SK-N-DZ (cell line): ENCODE results near the gene B3GNT8.
A peak's percentile ranks its signal among the peaks of the same experiment; 100 is the strongest.
"Not testable (repeated sequence)": the region's sequence is repeated elsewhere in the genome, so short reads cannot be mapped to it uniquely, and the experiment has no call there.

Source experiments
- DNase-seq: peaks from one replicate; pipeline ENCODE4 v3.0.0-alpha.2; 2015; ENCODE audit warnings: low spot score
- small RNA-seq, 2 experiments: library from RNA; depleted of rRNA; stranded (forward); fragments of <200 nt; gene quantifications; one replicate each; pipeline ENCODE3, GENCODE V24; 2014

Gene B3GNT8

DNA sequence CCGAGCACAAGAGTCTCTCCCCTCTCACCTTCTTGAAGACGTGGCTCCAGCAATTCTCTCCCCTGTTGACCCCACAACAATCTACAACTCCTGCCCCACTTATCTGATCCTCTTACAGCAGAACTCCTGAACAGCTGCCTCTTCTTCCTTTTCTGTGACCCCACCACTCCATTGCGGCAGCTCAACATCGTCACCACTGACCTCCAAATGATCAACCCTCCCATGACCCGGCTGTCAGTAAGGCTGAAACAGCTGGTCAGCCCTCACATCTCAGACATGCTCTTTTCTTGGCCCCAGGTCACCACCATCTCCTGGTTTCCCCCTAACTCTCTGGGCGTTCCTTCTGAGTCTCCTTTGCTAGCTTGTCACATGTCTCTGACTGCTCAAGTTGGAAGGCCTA, 31.8 kb downstream of the B3GNT8 start:
- no peak for DNase-seq

- no peak for DNase-seq
Observed at GRCh38 chr19:41392775-41393174, 34.4 kb downstream of the B3GNT8 start.

GRCh38 chr19:41391618-41392017, 35.6 kb downstream of the B3GNT8 start:
- no peak for DNase-seq

DNA sequence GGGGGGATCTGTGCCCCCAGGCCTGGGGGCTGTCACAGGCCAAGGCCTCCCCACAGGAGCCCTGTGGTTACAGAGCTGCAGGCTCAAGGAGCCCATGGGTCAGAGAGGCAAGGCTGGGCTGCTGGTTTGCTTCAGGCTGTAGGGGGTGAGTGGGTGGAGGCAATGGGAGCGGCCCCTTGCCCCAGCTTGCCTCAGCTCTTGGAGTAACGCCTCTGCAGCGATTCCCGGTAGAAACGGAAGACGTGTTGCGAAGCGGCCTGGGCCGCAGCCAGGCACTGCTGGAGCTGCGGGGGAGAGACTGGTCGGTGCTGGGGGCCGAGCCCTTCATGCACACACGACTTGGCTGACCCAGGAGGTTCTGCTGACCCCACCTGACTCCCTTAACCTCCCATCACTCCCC, 40.7 kb downstream of the B3GNT8 start:
- no peak for DNase-seq

GRCh38 chr19:41384351-41384750, 42.8 kb downstream of the B3GNT8 start:
- DNase-seq, result no peak

GRCh38 chr19:41381536-41381935, 45.6 kb downstream of the B3GNT8 start:
- DNase-seq, result not testable (repeated sequence)

DNA sequence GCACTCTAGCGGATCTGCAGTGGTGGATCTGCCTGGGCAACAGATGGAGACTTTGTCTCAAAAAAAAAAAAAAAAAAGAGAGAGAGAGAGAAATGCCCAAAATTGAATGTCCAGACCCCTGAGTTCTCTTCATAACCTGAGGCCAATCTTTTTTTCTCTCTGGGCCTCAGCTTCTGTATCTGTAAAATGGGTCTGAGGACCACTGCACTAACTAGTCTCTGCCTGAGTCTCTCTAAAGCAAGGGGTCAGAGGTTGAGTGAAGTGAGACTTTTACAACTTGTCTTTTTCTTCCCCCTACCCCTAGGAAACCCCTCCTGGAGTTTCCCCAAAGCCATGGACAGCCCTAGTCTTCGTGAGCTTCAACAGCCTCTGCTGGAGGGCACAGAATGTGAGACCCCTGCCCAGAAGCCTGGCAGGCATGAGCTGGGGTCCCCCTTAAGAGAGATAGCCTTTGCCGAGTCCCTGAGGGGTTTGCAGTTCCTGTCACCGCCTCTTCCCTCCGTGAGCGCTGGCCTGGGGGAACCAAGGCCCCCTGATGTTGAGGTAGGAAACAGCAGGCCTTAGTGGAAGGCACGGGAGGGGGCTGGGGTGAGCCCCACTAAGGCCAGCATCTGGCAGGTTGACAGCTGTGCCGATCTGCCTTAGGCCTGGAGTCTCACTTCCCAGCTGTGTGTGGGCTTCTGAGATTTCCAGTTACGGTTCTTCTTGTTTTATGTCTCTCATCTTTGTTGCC, 49.0 kb downstream of the B3GNT8 start:
- peak; percentile 43 for DNase-seq

- peak; percentile 7 for DNase-seq
Observed at GRCh38 chr19:41376998-41377365, 50.2 kb downstream of the B3GNT8 start.

DNA sequence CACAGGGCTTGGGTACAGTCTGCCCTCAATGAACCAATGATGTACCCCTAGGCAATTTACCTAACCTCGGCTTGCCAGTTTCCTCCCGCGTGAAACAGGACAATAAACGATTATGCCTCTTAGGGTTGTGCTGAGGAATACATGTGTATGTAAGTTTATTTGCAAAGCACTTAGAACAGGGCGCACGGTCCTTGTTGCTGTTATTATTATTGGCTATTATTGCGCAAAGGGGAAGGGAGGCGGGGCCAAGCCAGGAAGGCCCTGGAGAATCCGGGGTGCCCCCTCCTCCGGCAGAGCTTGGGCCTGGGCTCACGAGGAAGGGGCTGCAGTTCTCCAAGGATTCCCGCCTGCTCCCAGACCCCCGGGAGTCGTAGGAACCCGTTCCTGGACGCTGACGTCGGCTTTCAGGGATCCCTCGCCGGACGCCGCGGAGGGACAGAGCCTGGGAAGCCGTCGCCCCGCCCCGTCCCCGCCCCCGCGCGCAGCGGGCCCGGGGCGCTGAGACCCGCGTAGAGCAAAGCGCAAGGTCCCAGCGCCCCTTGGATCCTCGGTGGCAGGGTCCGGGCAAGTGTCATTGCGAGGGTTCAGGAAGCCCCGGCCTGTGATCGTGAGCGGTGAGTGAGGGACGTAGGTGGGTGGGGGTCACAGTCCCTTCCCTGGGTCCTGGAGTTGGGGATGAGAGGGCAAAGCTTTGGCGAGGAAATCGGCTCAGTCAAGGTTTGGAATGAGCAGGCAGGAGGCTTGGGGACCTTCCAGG, 50.8 kb downstream of the B3GNT8 start, which contains the start of gene TMEM91:
Gene TMEM91, plus strand, starts transcription at position 293 of the 757 bp plus-strand sequence. CDS start 1,777 bp downstream, outside the sequence.
- DNase-seq, result peak; percentile 31

Small RNA genes lying within 50 kb of the gene (small RNA-seq; reads per million reads assigned to genes)
- 0 reads per million in 2 experiments for gene RF00017
